Activated CD4-positive, alpha-beta memory T cell treated with anti-CD3 and anti-CD28 coated beads for 36 hours (primary cell): ENCODE results near the gene IL17F. TPM values are rescaled to one million over a fixed set of nuclear protein-coding genes. Genes with fewer than 3 reads are reported as not detected.
"Not testable (repeated sequence)": the region's sequence is repeated elsewhere in the genome, so short reads cannot be mapped to it uniquely, and the experiment has no call there.

Experiments used
- CTCF ChIA-PET: fragments of 350-600 bp; sonication (Branson Sonifier 250); formaldehyde crosslinking; loops from one replicate; lab custom pipeline; 2021; ENCODE audit warnings: antibody characterized with exemption, inconsistent platforms; lab: Charles Lee
- POLR2A ChIA-PET: fragments of 350-600 bp; sonication (Branson Sonifier 250); formaldehyde crosslinking; loops from one replicate; lab custom pipeline; 2021; ENCODE audit warnings: antibody characterized with exemption; lab: Charles Lee
- DNase-seq: peaks from one replicate; pipeline ENCODE4 v3.0.0-alpha.2; 2020
- H3K27ac Mint-ChIP-seq: one replicate; pipeline ENCODE4 v1.8.0; 2021; ENCODE audit warnings: mixed read lengths
- H3K27me3 Mint-ChIP-seq: one replicate; pipeline ENCODE4 v1.8.0; 2021; ENCODE audit warnings: mixed read lengths
- H3K36me3 Mint-ChIP-seq: one replicate; pipeline ENCODE4 v1.8.0; 2021; ENCODE audit warnings: mixed read lengths
- H3K4me1 Mint-ChIP-seq: one replicate; pipeline ENCODE4 v1.8.0; 2021; ENCODE audit warnings: low read depth, mixed read lengths
- H3K4me3 Mint-ChIP-seq: one replicate; pipeline ENCODE4 v1.8.0; 2021; ENCODE audit warnings: mild to moderate bottlenecking, mixed read lengths
- H3K9me3 Mint-ChIP-seq: one replicate; pipeline ENCODE4 v1.8.0; 2021; ENCODE audit warnings: mixed read lengths
- intact Hi-C: fragments of 100-400 bp; cut with micrococcal nuclease; formaldehyde crosslinking; loops from one replicate; pipeline ENCODE4 v1.15.1; 2023
- total RNA-seq, 2 experiments: library from RNA; stranded (reverse); gene quantifications; one replicate each; pipeline ENCODE4 v1.2.3, GENCODE V29; 2021

The IL17F gene
- total RNA-seq, 2 experiments from 2014 or later = 113 to 119 TPM

GRCh38 chr6:52215787-52216186, 28.5 kb downstream of the IL17F start:
- H3K27me3 Mint-ChIP-seq = peaks cover 19% of the 10 kb centered on the region
- no peaks in the 10 kb centered on the region for H3K9me3 Mint-ChIP-seq
- no peak for DNase-seq
- intact Hi-C loops = no loop called here
- POLR2A ChIA-PET = no interaction called here
- H3K36me3 Mint-ChIP-seq = no peaks in the 10 kb centered on the region
- no peak overlapping the region for H3K27ac Mint-ChIP-seq
- no peak overlapping the region for H3K4me3 Mint-ChIP-seq
- peaks cover 8% of the 10 kb centered on the region for H3K4me1 Mint-ChIP-seq
- CTCF ChIA-PET = no interaction called here

- H3K27me3 Mint-ChIP-seq = peaks cover 20% of the 10 kb centered on the region
- intact Hi-C loops = loop anchor here (1.0 to 5.0 kb wide), 5 partner anchors 14 to 51 kb away; no protein-coding TSS in a partner anchor
- POLR2A ChIA-PET = no interaction called here
- no peak overlapping the region for H3K27ac Mint-ChIP-seq
- H3K36me3 Mint-ChIP-seq = no peaks in the 10 kb centered on the region
- H3K9me3 Mint-ChIP-seq = no peaks in the 10 kb centered on the region
- no peak overlapping the region for H3K4me3 Mint-ChIP-seq
- peak; percentile 60 for DNase-seq
- peaks cover 16% of the 10 kb centered on the region for H3K4me1 Mint-ChIP-seq
- CTCF ChIA-PET = interaction anchor here (0.9 to 1.5 kb wide), 7 partner anchors 15 to 50 kb away, joined by 3 to 12 read pairs (median 3); no protein-coding TSS in a partner anchor
Observed at GRCh38 chr6:52213127-52213526, 31.2 kb downstream of the IL17F start.

- Mint-ChIP-seq H3K4me3 (no peak overlapping the region), H3K9me3 (no peaks in the 10 kb centered on the region), H3K27ac (no peak overlapping the region), H3K4me1 (peaks cover 16% of the 10 kb centered on the region), H3K36me3 (no peaks in the 10 kb centered on the region), H3K27me3 (peaks cover 27% of the 10 kb centered on the region)
- no peak for DNase-seq
- CTCF ChIA-PET = interaction anchor here (1.3 to 3.1 kb wide), 4 partner anchors 17 to 50 kb away, joined by 4 to 19 read pairs (median 6); no protein-coding TSS in a partner anchor
- POLR2A ChIA-PET = no interaction called here
- intact Hi-C loops = loop anchor here (1.0 to 5.0 kb wide), 2 partner anchors 9 to 42 kb away; no protein-coding TSS in a partner anchor
Observed at GRCh38 chr6:52210227-52210626, 34.1 kb downstream of the IL17F start.

- H3K27ac Mint-ChIP-seq = no peak overlapping the region
- intact Hi-C loops = loop anchor here (1.0 to 5.0 kb wide), 4 partner anchors 8 to 52 kb away; no protein-coding TSS in a partner anchor
- no peak overlapping the region for H3K4me3 Mint-ChIP-seq
- peaks cover under 1% of the 10 kb centered on the region for H3K9me3 Mint-ChIP-seq
- CTCF ChIA-PET = interaction anchor here (0.6 to 3.1 kb wide), 5 partner anchors 18 to 49 kb away, joined by 3 to 19 read pairs (median 5); no protein-coding TSS in a partner anchor
- DNase-seq = no peak
- peaks cover 27% of the 10 kb centered on the region for H3K27me3 Mint-ChIP-seq
- H3K36me3 Mint-ChIP-seq = no peaks in the 10 kb centered on the region
- H3K4me1 Mint-ChIP-seq = peaks cover 16% of the 10 kb centered on the region
- POLR2A ChIA-PET = no interaction called here
Observed at GRCh38 chr6:52209770-52210169, 34.5 kb downstream of the IL17F start.

GRCh38 chr6:52208612-52209011, 35.7 kb downstream of the IL17F start:
- CTCF ChIA-PET = interaction anchor here (1.4 to 2.2 kb wide), 3 partner anchors 22 to 55 kb away, joined by 3 to 6 read pairs (median 3); no protein-coding TSS in a partner anchor
- peaks cover 16% of the 10 kb centered on the region for H3K4me1 Mint-ChIP-seq
- H3K27ac Mint-ChIP-seq = no peak overlapping the region
- intact Hi-C loops = loop anchor here (1.0 kb wide), 2 partner anchors 26 to 51 kb away; no protein-coding TSS in a partner anchor
- H3K36me3 Mint-ChIP-seq = no peaks in the 10 kb centered on the region
- H3K27me3 Mint-ChIP-seq = peaks cover 29% of the 10 kb centered on the region
- no peak overlapping the region for H3K4me3 Mint-ChIP-seq
- DNase-seq = no peak
- peaks cover 2% of the 10 kb centered on the region for H3K9me3 Mint-ChIP-seq
- POLR2A ChIA-PET = no interaction called here

GRCh38 chr6:52207066-52207465, 37.2 kb downstream of the IL17F start:
- POLR2A ChIA-PET = no interaction called here

GRCh38 chr6:52201493-52201892, 42.8 kb downstream of the IL17F start:
- H3K36me3 Mint-ChIP-seq = no peaks in the 10 kb centered on the region
- no peak for DNase-seq
- peaks cover 22% of the 10 kb centered on the region for H3K27me3 Mint-ChIP-seq
- CTCF ChIA-PET = no interaction called here
- no peak overlapping the region for H3K4me3 Mint-ChIP-seq
- peaks cover 26% of the 10 kb centered on the region for H3K9me3 Mint-ChIP-seq
- intact Hi-C loops = loop anchor here (1.0 to 2.0 kb wide), 3 partner anchors 9 to 41 kb away; no protein-coding TSS in a partner anchor
- POLR2A ChIA-PET = no interaction called here
- peaks cover 9% of the 10 kb centered on the region for H3K4me1 Mint-ChIP-seq
- peak overlapping the region; percentile 61 for H3K27ac Mint-ChIP-seq

More at GRCh38 chr6:52207066-52207465, 37.2 kb downstream of the IL17F start:
- Mint-ChIP-seq H3K36me3 (no peaks in the 10 kb centered on the region), H3K4me1 (peaks cover 9% of the 10 kb centered on the region), H3K27ac (no peak overlapping the region), H3K27me3 (peaks cover 22% of the 10 kb centered on the region), H3K9me3 (peaks cover 2% of the 10 kb centered on the region), H3K4me3 (no peak overlapping the region)
- CTCF ChIA-PET = interaction anchor here (1.6 kb wide), 1 partner anchor 57 kb away, joined by 3 read pairs; no protein-coding TSS in a partner anchor
- DNase-seq = no peak
- intact Hi-C loops = no loop called here

- H3K27me3 Mint-ChIP-seq = peaks cover 22% of the 10 kb centered on the region
- ChIA-PET POLR2A (no interaction called here), CTCF (no interaction called here)
- H3K36me3 Mint-ChIP-seq = no peaks in the 10 kb centered on the region
- no peak for DNase-seq
- intact Hi-C loops = loop anchor here (1.0 to 2.0 kb wide), 3 partner anchors 9 to 40 kb away; no protein-coding TSS in a partner anchor
- H3K9me3 Mint-ChIP-seq = peaks cover 26% of the 10 kb centered on the region
- H3K4me3 Mint-ChIP-seq = no peak overlapping the region
- peak overlapping the region; percentile 61 for H3K27ac Mint-ChIP-seq
- H3K4me1 Mint-ChIP-seq = peaks cover 9% of the 10 kb centered on the region
Observed at GRCh38 chr6:52201046-52201445, 43.3 kb downstream of the IL17F start.

- H3K27ac Mint-ChIP-seq, POLR2A ChIA-PET, H3K36me3 Mint-ChIP-seq, H3K4me1 Mint-ChIP-seq, H3K4me3 Mint-ChIP-seq, DNase-seq, CTCF ChIA-PET: not testable (repeated sequence)
- Mint-ChIP-seq H3K9me3 (peaks cover 26% of the 10 kb centered on the region), H3K27me3 (peaks cover 23% of the 10 kb centered on the region)
- intact Hi-C loops = loop anchor here (2.0 kb wide), 1 partner anchor 39 kb away; no protein-coding TSS in a partner anchor
Observed at GRCh38 chr6:52200088-52200487, 44.2 kb downstream of the IL17F start.

- Mint-ChIP-seq H3K27me3 (peaks cover 29% of the 10 kb centered on the region), H3K4me3 (no peak overlapping the region), H3K27ac (no peak overlapping the region), H3K36me3 (no peaks in the 10 kb centered on the region), H3K9me3 (peaks cover 13% of the 10 kb centered on the region), H3K4me1 (peaks cover under 1% of the 10 kb centered on the region)
- no peak for DNase-seq
- CTCF ChIA-PET = interaction anchor here (0.6 kb wide), 1 partner anchor 11 kb away, joined by 3 read pairs; no protein-coding TSS in a partner anchor
- intact Hi-C loops = no loop called here
- POLR2A ChIA-PET = no interaction called here
Observed at GRCh38 chr6:52195886-52196285, 48.4 kb downstream of the IL17F start.

GRCh38 chr6:52191824-52192223, 52.5 kb downstream of the IL17F start:
- Mint-ChIP-seq H3K27me3 (peaks cover 34% of the 10 kb centered on the region), H3K27ac (no peak overlapping the region), H3K4me3 (no peak overlapping the region), H3K36me3 (no peaks in the 10 kb centered on the region), H3K9me3 (no peaks in the 10 kb centered on the region), H3K4me1 (peaks cover 7% of the 10 kb centered on the region)
- DNase-seq = no peak
- POLR2A ChIA-PET = no interaction called here
- intact Hi-C loops = no loop called here
- CTCF ChIA-PET = no interaction called here

GRCh38 chr6:52190409-52190808, 53.9 kb downstream of the IL17F start:
- Mint-ChIP-seq H3K27me3 (peaks cover 40% of the 10 kb centered on the region), H3K27ac (no peak overlapping the region), H3K36me3 (no peaks in the 10 kb centered on the region), H3K4me1 (peaks cover 11% of the 10 kb centered on the region), H3K4me3 (no peak overlapping the region), H3K9me3 (no peaks in the 10 kb centered on the region)
- DNase-seq = no peak
- POLR2A ChIA-PET = no interaction called here
- CTCF ChIA-PET = no interaction called here
- intact Hi-C loops = no loop called here
